ENCODE measurements around the gene CCDC74A.
"Not testable (repeated sequence)": the region's sequence is repeated elsewhere in the genome, so short reads cannot be mapped to it uniquely, and the experiment has no call there.

CCDC74A gene

DNA sequence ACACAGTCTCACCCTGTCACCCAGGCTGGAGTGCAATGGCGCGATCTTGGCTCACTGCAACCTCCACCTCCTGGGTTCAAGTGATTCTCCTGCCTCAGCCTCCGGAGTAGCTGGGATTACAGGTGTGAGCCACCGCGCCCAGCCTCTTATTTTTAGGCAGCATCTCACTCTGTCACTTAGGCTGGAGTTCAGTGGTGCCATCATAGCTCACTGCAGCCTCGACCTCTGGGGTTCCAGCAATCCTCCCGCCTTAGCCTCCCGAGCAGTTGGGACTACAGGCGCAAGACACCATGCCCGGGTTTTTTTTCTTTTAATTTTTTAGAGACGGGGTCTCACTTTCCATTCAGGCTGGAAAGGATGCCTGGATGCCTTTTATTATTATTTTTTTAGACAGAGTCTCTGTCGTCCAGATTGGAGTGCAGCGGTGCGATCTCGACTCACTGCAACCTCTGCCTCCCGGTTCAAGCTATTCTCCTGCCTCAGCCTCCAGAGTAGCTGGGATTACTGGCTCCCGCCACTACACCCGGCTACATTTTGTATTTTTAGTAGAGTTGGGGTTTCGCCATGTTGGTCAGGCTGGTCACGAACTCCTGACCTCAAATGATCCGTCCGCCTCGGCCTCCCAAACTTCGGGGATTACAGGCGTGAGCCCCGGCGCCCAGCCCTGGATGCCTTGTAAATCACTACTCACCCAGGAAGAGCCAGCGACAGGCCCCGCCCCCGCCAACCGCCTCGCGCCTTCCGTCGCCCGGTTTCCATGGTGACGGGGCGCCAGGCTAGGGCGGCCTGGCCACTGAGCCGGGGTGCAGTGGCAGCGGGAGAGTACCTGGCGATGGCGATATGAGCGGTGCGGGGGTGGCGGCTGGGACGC, at the start of gene CCDC74A:
TSS of gene CCDC74A (plus strand) at position 758 of the 871 bp plus-strand sequence. CDS start at position 841, 83 bp downstream.
- DNase-seq (ENCODE audit: low read depth, low spot score); H3K27ac ChIP-seq: not testable (repeated sequence)

DNA sequence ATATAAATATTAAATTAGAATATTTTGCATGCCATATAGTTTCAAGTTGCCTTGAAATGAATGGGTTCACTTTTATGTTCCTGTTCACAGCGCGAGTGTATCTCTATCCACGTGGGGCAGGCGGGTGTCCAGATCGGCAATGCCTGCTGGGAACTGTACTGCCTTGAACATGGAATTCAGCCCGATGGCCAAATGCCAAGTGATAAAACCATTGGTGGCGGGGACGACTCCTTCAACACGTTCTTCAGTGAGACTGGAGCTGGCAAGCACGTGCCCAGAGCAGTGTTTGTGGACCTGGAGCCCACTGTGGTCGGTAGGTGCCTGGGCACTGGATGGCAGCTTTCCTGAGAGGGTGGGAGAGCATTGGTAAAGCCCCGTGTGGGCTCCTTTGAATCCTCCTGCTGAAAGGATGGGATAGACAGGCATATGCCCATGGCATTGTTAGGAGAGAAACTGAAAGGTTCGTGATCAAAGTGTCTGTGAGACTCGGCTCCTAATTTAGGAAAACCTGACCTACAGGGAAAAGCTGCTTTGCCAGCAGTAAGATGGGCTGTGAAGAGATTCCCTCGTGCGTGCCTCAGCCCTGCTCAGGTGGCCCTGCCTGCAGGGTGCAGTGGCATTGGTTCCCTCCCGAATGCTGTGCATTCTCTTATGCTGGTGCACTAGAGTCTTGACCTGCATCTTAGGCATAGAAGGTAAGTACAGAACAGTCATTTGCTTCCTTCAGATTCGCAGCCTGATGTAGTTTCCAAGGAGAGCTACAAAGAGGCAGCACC, 49.4 kb upstream of the CCDC74A start:
- DNase-seq (ENCODE audit: low read depth, low spot score); H3K27ac ChIP-seq: not testable (repeated sequence)

- H3K27ac ChIP-seq; DNase-seq (ENCODE audit: low read depth, low spot score): not testable (repeated sequence)
Measured at GRCh38 chr2:131478850-131479461, 48.7 kb upstream of the CCDC74A start.

- not testable (repeated sequence) for DNase-seq (ENCODE audit: low read depth, low spot score)
Measured at GRCh38 chr2:131480351-131480750, 47.3 kb upstream of the CCDC74A start.

GRCh38 chr2:131482506-131483155, 45.1 kb upstream of the CCDC74A start:
- H3K27ac ChIP-seq; DNase-seq (ENCODE audit: low read depth, low spot score): not testable (repeated sequence)

More at GRCh38 chr2:131480351-131480750, 47.3 kb upstream of the CCDC74A start:
- H3K27ac ChIP-seq: not testable (repeated sequence)

GRCh38 chr2:131483981-131484820, 43.5 kb upstream of the CCDC74A start:
- not testable (repeated sequence) for DNase-seq (ENCODE audit: low read depth, low spot score)

DNA sequence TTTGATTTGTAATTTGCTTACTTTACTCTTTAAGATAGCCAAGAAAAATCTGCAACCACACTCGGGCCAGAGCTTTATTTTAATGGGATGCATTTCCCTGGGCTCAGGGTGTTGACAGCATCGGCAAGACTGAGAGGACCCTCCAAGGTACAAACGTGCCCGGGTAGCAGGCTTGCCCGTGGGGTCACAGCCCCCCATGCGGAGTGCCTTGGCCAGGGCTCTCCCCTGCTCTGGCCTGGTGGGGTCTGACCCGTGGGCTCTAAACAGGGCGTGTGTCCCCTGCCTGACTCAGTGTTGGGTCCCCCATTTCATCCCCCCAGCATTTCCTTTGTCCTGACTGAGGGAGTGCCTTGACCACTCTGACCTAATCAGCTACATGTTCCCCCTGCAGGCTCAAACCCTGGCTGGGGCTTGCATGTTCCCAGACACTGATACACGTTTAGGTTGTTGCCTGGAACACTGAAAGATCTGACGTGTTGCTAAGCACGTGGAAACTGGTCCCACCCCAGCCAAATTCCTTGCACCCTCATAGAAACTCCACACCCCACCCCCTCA, 42.7 kb upstream of the CCDC74A start:
- H3K27ac ChIP-seq; DNase-seq (ENCODE audit: low read depth, low spot score): not testable (repeated sequence)

More at GRCh38 chr2:131483981-131484820, 43.5 kb upstream of the CCDC74A start:
- not testable (repeated sequence) for H3K27ac ChIP-seq

DNA sequence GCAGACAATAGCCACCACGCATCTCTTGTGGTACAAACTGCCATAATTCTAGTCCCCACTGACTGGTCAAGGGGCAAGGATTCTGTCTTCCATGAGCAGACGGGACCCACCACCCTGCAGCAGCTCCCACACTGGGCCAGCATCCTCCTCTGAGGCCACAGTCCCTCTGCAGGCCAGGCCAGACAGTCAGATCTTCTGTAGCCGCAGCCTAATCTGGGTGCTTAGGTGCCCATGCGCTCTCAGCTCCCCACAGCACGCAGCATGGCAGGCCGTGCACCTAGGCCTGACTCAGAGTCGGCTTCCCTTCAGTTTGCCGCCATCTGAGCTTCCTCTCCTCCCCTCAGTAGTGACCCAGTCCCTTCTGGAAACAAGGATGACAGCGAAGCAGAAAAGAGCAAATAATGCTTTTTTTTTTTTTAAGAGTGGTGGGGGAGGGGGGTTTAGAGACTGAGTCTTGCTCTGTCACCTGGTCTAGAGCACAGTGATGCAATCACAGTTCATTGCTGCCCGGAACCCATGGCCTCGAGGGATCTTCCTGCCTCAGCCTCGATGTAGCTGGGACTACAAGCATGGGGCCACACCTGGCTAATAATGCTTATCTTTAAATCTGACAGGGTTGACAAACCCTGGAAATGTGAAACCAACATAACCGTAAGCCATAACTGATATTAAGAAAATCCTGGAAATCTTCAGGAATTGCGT, 41.3 kb upstream of the CCDC74A start:
- H3K27ac ChIP-seq; DNase-seq (ENCODE audit: low read depth, low spot score): not testable (repeated sequence)

- no peak overlapping the region for H3K27ac ChIP-seq
- no peak for DNase-seq (ENCODE audit: low read depth, low spot score)
Measured at GRCh38 chr2:131488306-131489205, 39.1 kb upstream of the CCDC74A start.

DNA sequence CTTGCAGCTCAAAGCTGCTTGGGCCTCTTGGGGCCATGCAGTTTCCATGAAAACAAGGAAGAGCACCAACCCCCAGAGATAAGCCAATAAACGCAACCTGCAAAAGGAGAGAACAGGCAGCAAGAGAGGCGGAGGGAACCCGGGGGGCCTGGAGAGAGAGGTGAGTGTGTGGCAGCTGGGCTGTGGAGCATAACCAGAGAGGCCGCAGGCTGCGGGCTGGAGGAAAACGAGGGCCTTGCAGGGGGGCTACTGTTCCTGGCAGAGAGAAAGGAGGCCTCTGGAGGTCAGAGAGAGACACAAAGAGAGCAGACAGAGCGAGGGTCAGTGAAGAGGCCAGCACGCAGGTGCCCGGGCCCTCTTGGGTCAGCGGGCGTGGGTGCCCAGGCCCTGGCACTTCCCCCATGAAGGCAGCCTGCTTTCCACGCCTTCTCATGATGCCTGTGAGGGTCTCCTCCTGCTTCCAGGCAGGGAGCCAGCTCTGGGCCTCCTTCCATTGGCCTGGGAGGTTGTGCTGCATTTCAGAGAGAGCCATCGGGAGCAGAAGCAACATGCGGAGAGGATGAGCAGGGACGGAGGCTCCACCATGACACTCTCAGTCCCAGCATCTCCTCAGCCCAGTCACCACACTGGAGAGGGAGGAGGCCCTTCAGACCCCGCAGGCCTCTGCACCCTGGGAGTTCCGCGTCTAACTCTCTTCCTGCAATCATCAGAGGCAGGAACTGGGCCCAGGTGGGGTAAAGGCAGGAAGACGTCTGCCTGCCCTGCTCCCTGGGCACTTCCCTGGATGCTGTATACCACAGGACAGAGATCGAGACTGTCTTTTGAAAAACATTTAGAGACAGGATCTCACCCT, 36.8 kb upstream of the CCDC74A start:
- not testable (repeated sequence) for DNase-seq (ENCODE audit: low read depth, low spot score)
- H3K27ac ChIP-seq: peak overlapping the region; percentile 67

- not testable (repeated sequence) for DNase-seq (ENCODE audit: low read depth, low spot score)
- H3K27ac ChIP-seq: peak overlapping the region; percentile 67
Measured at GRCh38 chr2:131491469-131491836, 36.2 kb upstream of the CCDC74A start.

GRCh38 chr2:131492015-131492417, 35.7 kb upstream of the CCDC74A start, which contains the start of gene MZT2A:
TSS of gene MZT2A (minus strand) at chr2:131492397. CDS start at chr2:131492376, 21 bp downstream.
- H3K27ac ChIP-seq: peak within 1 kb of the TSS; percentile 67
- not testable (repeated sequence) for DNase-seq (ENCODE audit: low read depth, low spot score)

DNA sequence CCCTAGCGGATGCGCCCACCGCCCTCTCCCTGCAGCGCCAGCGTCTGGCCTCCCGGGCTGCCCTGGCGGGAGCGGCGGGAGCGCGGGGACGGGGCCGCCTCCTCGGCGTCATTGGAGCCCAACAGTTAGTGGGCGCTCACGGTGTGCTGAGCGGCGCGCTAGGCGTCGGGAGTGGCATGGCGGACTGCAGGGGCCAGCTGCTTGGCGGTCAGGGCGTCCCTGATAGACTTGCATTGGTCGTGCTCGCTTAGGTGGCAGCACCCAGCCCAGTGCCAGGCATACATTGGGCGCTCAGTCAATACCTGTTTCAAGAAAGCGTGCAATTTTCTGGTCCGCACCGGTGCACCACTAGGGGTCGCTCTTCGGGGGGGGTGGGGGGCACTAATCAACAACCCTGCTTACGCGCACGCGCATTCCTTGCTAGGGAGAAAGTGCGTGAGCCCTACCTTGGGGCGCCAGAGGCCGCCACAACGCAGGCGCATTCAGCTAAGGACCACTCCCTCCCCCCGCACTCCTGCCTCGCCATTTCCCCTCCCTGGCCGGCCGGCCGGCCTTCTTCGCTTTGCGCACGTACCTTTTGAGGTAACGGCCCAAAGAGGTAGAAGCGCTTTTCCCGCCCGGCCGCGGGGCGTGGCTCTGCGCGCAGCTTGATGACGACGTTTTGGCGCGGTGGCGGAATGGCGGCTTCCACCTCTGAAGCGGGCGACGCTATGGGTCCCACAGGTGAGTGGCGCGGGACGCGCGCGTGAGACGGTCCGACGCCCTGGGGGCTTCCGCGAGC, 35.1 kb upstream of the CCDC74A start:
- peak overlapping the region; percentile 67 for H3K27ac ChIP-seq
- DNase-seq (ENCODE audit: low read depth, low spot score): peak; percentile 88

DNA sequence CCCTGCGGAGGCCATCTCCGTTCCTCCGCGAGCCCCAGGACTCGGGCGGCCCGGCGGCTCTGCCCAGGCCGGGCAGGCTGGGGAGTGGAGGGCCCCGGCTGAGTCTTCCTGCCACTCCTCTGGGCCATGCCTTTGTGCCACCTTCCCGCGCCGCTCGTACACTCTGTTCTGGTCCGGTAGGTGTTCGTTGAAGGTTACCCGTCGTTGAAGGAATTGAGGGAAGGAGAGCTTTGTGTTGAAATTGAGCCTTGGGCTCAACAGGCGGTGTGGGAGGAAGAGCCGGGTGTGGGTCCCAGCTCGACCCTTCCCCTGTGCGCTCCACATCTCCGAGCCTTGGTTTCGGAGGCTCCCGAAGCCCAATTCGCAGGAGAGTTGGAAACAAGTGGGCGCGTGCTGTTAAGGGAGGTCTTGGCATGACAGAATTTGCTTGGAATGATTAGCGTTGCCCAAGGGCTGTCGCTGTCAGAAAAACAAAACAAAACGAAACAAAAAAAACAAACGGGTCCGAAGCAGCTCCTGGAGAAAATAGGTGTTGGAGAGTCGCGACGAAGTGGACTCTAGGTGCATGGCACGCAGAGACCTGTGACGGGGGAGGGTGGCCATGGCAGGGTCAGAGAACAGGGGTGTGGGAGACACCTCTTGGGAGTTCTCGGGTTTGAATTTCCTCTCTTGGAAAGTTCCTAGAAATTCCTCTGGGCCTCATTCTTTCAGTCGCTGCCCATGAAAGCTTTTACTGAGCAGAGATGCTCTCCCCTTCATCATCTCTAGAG, 34.3 kb upstream of the CCDC74A start:
- peak overlapping the region; percentile 67 for H3K27ac ChIP-seq
- DNase-seq (ENCODE audit: low read depth, low spot score): no peak

DNA sequence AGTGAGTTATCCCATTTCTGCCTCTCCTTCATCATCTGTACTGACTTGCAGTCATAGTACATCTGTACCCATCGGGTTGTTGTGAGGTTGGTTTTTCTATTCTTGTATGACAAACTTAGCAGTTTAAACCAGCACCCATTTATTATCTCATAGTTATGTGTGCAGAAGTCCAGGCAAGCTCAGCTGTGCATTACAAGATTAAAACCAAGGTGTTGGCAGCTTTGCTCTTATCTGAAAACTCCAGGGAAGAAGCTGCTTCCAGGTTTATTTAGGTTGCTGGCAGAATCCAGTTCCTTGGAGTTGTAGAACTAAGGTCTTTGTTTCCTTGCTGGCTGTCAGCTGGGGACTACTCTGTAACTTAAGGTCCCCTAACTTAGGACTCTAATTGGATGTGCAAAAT, 32.2 kb upstream of the CCDC74A start:
- DNase-seq (ENCODE audit: low read depth, low spot score); H3K27ac ChIP-seq: not testable (repeated sequence)

Measured in epithelial cell of prostate (primary cell).